Hindlimb muscle (tissue), 1 donor: ENCODE data around the gene ZBTB6. TPM values are rescaled to one million over a fixed set of nuclear protein-coding genes. Genes with fewer than 3 reads are reported as not detected.

Experiments
- DNase-seq: peaks from one replicate; pipeline ENCODE4 v3.0.0-alpha.2; 2013
- polyA plus RNA-seq: library from polyadenylated mRNA; unstranded; fragments of 120-200 nt; gene quantifications from one replicate; pipeline ENCODE4 v1.2.1, GENCODE V29; 2013; ENCODE audit not compliant: insufficient read length

Gene ZBTB6, protein sequence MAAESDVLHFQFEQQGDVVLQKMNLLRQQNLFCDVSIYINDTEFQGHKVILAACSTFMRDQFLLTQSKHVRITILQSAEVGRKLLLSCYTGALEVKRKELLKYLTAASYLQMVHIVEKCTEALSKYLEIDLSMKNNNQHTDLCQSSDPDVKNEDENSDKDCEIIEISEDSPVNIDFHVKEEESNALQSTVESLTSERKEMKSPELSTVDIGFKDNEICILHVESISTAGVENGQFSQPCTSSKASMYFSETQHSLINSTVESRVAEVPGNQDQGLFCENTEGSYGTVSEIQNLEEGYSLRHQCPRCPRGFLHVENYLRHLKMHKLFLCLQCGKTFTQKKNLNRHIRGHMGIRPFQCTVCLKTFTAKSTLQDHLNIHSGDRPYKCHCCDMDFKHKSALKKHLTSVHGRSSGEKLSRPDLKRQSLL
- 9.1 TPM for polyA plus RNA-seq

GRCh38 chr9:122912964-122913673 is at the start of gene ZBTB6:
ZBTB6 (minus strand) TSS chr9:122913323; CDS start chr9:122912072, 1,251 bp downstream.
- DNase-seq: peak; percentile 84

DNA sequence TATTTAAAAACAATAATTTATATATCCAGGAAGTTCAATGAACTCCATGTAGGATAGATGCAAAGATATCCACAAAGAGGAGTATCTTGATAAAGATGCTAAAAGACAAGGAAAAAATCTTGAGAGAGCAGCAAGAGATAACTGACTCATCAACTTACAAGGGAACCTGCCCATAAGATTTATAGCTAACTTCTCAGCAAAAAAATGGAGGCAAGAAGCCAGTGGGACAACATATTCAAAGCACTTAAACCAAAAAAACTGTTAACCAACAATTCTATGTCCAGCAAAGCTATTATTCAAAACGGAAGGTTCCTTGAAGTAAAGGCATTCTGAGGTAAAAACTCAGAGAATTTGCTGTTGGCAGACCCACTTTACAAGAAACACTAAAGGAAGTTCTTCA is 48.0 kb upstream of the ZBTB6 start:
- DNase-seq: no peak

GRCh38 chr9:122955961-122956360 is 42.8 kb upstream of the ZBTB6 start:
- DNase-seq: no peak

- no peak for DNase-seq
Measured at GRCh38 chr9:122954253-122954691, 41.1 kb upstream of the ZBTB6 start.

GRCh38 chr9:122951056-122951455 is 37.9 kb upstream of the ZBTB6 start:
- no peak for DNase-seq

- no peak for DNase-seq
Measured at GRCh38 chr9:122950263-122950662, 37.1 kb upstream of the ZBTB6 start.

DNA sequence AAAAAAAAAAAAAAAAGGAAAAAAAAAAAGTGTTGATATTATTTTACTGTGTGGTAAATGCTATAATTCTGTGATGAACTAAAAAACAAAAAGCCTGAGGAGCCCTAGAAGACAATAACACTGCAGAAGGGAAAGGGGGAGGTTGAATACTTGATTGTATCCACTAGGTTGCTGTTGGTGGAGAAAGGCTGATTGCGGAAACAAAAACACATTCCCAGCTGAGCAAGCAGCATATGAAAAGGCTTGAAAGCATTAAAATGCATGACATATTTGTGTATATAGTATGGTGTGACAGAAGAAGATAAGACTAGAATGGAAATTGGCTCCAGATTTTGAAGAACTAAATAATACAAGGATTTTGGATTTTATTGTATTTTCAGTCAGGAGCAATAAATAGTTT is 36.6 kb upstream of the ZBTB6 start:
- no peak for DNase-seq

DNA sequence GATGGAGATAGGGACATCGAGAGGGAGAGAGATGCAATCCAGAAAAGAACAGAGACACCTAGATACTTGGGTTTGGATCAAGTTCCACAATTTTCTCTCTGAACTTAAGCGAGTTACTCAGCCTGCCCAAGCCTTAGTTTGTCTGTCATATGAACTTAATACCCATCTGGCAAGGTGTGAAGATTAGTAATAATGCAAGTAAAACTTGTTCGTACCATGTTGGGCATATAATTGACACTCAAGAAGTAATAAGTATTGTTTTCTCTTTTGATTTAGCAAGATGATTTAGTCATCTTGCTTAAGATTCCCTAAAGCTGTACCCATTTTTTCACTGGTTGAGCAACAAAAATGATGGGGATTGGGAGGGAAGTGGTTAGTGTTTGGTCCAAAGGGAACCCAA is 35.2 kb upstream of the ZBTB6 start:
- DNase-seq: no peak

- no peak for DNase-seq
Measured at GRCh38 chr9:122946461-122947005, 33.4 kb upstream of the ZBTB6 start.

- DNase-seq: no peak
Measured at GRCh38 chr9:122944960-122945888, 32.1 kb upstream of the ZBTB6 start.

DNA sequence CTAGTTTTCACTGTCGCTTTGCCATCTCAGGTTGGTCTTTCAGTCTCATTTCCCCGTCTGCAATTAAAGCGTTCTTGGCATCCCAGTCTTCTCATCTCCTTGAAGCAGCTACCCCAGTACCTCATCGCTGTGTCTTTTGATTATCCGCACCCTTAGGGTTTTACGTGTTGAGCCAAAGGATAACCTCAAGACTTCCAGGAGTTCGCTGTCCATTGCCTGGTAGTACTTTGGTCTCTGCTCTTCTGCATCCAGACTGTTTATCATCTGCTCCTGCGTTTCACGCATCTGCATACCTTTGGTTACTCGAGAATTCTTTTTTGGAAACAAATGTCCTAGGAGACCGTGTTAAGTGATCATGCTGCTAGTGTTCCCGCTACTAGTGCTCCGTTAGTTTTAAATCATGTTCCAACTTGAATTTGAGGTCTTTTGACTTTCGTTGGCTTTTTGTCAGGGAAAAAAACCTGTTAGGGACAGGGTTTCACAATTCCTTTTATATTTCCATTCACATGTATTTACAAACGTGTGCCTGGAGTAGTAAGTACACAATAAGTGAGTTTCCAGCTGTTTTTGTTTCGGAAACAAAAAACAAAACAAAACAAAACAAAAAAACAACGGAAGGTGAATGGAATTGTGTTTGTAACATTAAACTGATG is 28.6 kb upstream of the ZBTB6 start:
- peak; percentile 24 for DNase-seq

GRCh38 chr9:122940749-122941581 is 27.8 kb upstream of the ZBTB6 start, which contains the start of gene RABGAP1:
RABGAP1 (plus strand) TSS chr9:122941020; CDS start chr9:122957060, 16,040 bp downstream.
- DNase-seq: peak; percentile 99

DNA sequence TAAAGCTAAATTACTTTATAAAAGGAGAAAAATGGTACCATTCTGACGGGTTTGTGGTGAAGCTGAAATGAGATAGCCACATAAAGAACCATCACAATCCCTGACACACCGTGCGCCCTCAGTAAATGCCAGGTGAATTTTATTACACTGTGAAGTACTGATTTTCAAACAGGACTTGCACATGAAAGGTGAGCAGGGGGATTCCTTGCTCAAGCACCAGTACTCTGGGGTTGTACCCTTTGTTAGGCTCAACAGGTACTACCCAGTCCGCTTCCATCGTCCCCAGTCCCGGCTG is 27.3 kb upstream of the ZBTB6 start:
- DNase-seq: no peak

DNA sequence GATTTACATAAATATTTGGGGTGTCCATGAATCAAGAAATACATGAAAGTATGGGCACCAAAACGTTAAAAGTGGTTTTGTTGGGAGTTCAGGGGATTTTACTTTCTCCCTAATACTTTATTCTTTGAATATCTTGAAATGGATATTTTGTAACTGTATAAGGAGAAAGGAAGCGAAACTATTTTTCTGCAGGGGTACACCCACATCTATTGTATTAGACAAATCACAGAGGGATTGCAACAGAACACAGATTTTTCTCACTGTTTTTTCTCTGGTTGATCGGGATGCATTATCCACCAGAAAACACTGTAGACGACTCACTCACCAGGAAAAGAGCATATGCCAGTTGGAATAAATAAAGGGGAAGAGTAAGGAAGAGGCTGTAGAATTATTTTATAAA is 26.5 kb upstream of the ZBTB6 start:
- DNase-seq: no peak

DNA sequence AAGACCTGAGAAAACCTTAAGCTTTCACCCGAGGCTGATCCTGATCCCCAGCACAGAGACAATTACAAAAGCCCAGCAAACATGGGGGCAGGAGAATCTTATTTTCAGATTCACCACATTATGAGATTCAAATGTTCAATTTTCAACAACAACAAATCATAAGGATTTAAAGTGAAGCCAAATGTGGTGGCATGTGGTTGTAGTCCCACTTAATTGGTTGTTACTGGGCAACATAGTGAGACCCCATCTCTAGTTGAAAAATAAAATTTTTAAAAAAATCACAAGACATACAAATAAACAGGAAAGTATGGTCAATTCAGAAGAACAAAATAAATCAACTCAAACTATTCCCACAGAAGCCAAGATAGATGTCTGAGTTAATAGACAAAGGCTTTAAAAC is 23.8 kb upstream of the ZBTB6 start:
- DNase-seq: no peak

GRCh38 chr9:122936464-122936863 is 23.3 kb upstream of the ZBTB6 start:
- DNase-seq: no peak

GRCh38 chr9:122931226-122932121 is 18.4 kb upstream of the ZBTB6 start, which contains the start of gene ZBTB26:
ZBTB26 (minus strand) TSS chr9:122931512; CDS start chr9:122919934, 11,578 bp downstream.
- DNase-seq: peak; percentile 92

DNA sequence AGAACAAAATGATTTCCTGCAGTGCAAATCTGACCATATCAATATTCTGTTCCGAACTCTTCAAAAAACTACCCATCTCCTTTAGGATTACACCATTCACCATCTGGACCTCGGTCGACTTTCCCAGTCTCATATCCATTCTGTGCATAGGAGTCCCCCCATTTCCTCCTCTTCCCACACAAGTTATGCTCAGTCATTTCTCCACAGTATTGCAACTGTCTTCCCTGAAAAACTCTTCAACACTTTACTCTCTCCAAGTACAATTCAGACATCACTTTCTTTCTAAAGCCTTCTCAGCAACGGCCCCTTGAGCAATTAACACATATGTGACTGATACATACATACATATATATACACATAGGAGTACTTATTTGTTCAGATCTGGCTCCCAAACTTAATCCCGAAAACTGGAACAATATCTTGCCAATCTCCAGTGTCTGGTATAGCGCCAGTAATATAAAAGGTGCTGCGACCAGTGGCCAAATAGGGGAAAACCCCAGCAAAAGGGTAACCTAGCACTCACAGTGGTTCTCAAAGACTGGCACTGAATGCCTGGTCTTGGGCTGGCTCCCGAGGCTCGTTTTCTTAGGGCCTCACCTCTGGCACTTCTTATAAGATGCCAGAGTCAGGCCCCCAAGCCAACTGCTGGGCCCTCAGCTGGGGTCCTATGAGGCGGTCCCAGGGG is 17.6 kb upstream of the ZBTB6 start:
- DNase-seq: peak; percentile 14

DNA sequence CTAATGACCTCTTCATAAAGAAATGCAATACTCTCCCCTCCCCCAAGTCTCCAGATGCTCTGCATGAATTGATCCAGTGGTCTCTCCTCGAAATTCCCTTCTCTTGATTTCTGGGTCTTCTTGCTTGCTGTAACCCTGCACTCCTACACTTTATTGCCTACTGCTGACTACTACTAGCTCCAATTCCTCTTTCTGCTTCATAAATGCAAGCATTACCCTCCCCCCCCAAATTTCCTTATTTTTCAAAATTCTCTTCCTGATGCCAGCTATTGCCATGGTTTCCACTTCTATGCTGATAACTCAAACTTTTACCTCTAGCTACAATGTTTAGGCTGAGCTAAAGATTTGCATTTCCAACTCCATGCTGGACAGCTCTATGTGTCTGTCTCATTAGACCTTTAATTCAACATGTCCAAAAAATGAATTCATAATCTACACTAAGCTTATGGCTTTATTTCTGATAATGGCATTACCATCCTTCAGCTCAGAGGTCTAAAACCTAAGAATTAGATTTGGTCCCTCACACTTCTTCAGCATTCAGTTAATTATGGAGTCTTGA is 16.8 kb upstream of the ZBTB6 start:
- no peak for DNase-seq
